Dedifferentiated amniotic fluid mesenchymal stem cell (primary cell): Measurements from ENCODE around the gene SLC2A10.

Experiments
- DNase-seq: peaks from one replicate; pipeline ENCODE4 v3.0.0-alpha.2; 2016; ENCODE audit errors: extremely low spot score

SLC2A10 gene

DNA sequence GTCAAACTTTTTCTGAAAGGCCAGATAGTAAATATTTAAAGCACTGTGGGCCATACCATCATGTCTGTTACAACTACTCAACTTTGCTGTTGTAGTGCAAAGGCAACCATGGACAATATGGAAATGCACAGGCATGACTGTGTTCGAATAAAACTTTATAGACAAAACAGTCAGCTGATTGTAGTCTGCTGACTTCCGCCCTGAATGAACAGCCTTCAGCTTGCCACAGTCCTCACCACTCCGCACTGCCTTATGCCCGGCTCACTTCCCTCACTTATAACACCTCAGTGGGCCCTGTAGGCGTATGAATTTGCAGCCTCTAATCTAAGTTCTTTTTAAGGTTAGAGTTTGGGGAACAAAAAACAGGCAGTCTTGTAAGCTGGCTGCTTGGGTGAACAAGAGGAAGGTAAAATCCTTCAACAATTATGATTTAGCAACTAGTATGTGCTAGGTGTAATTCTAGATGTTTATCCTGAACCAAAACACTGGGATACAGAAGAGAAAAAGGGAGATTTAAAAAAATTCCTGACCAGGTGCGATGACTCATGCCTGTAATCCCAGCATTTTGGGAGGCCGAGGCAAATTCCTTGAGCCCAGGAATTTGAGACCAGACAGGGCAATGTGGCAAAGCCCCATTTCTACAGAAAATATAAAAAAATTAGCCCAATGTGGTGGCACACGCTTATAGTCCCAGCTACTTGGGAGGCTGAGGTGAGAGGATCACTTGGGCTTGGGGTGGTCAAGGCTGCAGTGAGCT is 6.8 kb upstream of the SLC2A10 start:
- no peak for DNase-seq

DNA sequence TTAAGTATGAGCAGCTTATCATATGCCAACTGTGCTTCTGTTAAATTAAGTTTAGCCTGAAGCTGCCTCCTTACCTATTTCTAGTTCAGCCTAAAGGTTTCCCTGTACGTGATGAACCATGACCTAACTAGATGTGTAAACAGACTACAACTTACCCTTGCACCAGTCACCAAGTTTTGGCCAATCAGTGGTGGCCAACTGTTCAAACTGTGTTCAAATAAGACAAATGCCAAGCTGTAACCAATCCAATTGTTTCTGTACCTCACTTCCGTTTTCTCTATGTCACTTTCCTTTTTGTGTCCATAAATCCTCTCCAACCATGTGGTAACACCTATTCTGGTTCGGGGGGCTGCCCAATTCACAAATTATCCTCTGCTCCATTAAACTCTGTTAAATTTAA is 6.0 kb upstream of the SLC2A10 start:
- DNase-seq: no peak

DNA sequence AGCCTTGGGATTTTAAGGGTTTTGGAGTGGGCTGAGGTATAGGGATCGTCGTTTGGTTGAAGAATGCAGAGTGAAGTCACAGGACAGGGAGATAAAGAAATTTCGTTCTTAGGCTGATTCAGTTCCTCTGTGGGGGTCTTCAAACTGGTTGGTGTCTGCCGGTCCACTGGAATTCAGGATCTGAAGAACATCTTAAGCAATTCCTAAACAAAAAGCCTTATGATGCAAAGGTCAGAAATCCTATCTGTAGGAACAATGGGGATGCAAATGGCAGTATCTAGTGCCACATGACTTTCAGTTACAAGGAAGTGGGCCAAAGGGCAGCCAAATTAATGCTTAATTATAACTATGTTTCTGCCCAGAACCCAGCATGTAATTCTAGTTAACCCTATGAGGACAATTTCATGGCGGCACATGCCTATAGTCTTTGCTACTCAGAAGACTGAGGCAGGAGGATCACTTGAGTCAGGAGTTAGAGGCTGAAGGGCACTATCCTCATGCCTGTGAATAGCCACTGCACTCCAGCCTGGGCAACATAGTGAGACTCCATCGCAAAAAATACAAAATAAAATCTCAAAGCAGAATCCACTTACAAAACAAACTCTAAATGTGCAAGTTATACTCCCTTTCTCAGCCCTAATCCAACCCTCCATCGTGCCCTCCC is 4.6 kb upstream of the SLC2A10 start:
- DNase-seq: peak; percentile 47

DNA sequence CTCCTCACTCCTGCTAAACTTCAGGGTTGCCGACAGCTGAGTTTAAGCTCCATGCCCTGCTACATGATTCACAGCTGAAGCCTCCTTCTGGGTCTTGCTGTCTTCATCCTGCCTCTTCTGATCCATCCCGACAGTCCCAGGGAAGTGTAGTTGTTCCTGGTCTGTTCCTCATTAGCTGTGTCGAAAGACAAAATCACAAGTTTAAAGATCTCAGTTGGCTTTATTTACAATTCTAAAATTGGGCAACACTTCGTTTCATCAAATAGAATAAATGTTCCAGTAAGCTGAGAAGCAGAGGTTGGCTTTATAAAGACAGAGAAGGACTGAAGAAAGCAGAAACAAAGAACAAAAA is 4.1 kb upstream of the SLC2A10 start:
- peak; percentile 51 for DNase-seq

DNA sequence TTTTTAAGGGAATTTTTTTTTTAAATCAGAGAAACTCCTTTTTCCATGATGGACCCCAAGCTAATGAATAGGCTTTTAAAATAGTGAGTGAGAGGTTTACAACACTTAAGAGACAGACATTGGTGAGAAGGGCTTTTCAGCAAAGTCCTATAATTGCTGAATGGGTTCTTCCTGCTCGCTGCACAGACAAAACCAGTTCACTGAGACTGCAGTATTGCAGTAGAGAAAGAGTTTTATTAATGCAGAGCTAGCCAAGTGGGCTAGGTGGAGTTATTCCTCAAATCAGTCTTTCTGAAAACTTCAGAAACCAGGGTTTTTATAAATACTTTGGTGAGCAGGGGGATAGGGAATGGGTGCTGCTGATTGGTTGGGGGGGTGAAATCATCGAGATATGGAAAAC is 3.2 kb upstream of the SLC2A10 start:
- no peak for DNase-seq

DNA sequence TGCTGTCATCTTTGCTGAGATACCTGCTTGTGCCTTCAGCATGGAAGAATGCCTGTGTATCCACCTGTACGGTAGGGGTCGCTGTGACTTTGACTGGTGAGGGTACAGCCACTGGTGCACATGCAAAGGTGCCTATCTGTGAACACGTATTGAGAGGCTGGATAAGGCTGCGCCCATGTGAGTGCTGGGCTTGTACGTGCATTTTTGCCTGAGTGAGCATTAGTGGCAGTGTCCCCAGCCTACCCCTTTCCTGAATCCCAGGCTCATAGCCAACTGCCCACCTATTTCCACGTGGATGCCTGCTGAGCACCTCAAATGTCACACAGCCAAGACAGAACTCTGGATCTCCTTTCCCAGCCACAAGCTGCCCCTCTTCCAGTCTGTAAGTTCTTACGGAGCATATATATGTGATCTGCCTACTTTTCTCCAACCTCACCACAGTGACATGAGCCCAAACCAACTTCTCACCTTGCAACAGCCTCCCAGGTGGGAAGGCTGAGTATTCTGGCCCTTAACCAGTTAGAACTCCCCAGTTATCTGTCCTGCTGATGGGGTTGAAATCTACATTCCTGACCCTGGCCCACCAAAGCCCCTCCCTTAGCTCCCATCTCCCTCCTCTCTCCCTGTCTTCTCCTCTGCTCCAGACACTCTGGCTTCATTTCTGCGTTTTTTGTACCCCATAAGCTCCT is 1.1 kb upstream of the SLC2A10 start:
- DNase-seq: no peak

DNA sequence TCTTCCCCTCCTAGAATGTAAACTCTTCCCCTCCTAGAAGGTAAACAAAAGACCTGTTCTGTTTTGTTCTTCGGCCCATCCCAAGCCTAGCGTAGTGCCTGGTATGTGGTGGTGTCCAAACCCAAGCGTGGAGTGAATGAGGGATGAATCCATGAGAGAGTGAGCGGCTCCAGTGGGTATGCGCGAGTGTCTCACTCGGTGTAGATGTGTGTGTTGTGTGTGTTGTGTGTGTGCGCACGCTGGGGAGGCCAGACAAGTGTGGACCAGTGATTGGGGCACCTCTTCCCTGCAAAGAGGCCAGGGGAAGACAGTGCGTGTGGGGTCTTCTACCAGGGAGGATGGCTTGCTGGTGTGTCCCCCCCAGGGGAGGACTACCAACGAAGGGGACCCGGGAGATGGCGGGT is 392 bp upstream of the SLC2A10 start:
- no peak for DNase-seq

DNA sequence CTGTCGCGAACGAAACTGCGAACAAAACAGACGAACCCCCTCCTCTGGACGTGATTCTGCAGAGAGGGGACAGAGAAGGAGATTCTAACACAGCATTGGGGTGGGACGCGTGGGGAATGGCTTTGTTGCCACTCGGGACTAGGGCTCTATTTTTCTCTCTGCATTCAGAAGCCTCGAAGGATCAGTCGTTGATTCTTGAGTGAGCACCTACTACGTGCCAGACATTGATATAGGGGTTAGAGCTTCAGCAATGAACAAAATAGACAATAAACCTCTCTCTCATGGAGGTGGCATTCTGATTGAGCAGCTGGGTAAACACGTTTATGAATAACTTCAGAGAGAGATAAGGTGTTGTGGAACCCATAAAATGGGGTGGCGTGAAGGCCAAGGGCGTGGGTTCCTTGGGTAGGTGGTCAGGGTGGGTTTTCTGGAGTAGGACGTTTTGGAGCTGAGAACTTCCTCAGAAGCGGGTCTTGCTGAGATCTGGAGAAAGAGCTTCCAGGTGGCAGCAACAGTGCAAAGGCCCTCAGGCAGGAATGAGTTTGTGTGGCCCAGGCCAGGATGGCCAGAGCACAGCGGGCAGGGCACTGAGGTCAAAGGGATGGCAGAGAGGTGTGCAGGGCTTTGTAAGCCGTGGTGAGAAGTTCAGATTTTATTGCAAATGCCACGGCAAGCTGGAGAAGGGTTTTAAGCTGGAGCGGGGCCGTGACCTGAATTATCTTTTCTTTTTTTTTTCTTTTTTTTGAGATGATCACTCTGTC is 884 bp downstream of the SLC2A10 start:
- DNase-seq: no peak

DNA sequence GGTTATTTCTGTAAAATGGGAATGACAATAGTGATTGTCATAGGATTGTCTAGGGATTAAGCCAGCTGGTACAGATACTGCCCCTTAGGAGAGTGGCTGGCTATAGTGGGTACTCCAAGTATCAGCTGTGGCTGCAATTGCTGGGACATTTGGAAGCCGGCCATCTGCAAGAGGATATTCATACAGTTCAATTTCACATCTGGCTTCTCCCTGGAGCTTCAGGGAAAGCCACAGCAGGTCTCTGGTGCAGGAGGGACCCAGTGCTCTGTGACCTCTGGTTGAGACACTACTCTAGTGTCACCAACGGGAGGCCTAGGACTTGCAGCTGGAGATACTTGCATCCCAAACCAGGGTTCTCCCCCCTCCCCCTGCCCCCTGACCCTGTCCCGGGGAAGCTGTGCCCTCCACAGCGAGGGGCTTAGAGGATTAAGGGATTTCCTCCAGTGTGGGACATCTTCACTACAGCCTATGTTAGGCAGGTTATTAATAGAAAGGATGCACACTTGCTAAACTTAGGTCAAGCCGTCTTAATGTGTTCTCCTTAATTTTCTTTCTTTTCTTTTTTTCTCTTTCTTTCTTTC is 2.7 kb downstream of the SLC2A10 start:
- DNase-seq: no peak

DNA sequence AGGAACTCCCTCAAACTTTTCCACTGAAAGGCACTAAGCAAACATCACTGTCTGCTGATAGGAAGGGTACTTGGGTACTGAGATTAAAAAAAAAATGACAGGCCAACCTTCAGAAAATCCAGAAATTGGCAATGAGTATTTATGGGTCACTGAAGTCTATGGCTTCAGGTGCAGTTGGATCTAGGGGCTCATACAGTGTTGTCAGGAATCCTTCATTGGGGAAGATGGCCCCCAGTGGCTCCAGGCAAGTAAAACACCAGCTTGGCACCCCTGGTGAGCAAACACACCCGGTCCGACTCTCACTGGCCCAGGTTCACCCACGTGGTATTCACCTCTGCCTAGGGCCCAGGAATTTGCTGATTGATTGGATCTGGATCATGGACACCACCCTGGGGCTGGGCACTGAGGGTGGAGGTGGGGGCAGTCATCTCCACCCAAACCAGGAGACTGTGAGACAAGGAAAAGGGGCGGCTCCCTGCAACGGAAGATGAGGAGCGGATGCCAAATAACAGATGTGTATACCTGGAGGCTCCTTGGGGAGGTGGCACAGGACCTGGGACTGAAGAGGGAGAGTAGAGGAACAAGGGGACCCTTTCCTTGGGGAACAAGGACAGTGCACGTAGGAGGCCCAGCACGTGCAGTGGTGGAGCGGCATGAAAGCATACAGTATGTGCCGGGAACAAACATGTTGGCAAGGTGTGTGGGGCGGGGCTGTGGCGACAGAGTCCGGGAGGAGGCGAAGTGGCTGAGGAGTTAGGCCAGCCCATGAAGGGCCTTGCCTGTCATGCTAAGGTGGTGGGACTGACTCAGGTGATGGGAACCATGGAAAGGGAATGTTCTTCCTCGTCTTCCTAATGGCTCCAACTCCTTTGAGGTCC is 4.7 kb downstream of the SLC2A10 start:
- DNase-seq: no peak

DNA sequence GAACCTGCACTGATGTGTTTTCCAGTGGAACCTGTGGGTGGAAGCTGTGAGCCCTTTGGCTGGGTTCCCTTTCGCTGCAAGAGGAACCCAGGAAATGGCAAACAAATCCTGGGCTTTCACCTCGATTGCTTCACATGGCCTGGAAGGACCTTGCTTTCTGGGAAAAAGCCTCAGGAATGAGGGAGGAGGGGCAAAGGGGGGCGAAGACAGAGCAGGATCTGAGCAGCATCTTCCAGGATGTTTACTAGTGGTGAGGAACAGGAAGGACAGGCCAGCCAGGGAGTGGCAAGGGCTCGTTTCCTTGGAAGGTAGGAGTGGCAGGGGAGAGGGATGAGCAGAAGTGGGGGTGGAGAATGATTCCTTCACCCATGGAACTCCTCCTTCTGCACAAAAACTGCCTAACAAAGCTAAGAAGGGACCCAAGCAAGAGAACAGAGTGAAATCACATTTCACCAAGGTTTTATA is 5.9 kb downstream of the SLC2A10 start:
- peak; percentile 61 for DNase-seq

DNA sequence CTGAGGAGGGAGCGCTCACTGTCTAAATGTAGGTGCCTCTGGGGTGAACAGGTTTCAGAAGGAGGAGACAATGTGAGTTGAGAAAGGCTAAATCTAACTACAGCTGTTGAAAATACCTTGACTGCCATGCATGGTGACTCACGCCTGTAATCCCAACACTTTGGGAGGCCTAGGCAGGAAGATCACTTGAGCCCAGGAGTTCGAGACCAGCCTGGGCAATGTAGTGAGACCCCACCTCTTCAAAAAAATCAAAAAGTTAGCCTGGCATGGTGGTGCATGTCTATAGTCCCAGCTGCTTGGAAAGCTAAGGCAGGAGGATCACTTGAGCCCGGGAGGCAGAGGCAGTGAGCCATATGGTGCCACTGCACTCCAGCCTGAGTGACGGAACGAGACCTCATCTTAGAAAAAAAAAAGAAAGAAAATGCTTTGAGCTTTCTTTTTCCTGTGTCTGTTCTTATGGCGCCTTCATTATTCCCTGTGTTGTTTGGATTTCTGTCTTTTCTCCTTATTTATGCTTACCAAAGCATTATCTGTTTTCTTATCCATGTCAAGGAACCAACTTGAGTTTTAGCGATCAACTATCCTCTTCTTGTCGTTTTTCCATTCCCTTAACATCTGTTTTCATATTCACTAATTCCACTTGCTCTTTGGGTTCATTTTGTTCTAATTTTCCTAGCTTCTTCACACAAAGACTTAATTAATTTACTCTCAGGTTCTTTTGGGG is 8.5 kb downstream of the SLC2A10 start:
- DNase-seq: no peak

DNA sequence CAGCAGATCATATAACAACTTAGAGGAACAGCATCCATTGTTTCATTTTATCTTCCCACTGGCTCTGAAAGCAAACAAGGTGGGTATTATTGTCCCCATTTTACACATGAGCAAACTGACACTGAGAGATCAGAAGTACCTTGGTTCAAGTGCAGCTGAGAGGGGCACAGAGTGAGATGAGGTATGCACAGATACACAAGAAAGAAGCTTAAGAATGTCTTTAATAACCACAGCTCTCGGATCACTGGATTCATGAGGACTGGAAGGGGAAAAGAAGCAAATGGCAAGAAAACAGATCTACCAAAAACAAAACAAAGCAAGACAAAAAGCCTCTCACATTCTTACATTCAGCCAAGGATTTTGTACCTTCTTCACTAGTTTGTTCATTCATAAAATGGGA is 10.6 kb downstream of the SLC2A10 start:
- no peak for DNase-seq

DNA sequence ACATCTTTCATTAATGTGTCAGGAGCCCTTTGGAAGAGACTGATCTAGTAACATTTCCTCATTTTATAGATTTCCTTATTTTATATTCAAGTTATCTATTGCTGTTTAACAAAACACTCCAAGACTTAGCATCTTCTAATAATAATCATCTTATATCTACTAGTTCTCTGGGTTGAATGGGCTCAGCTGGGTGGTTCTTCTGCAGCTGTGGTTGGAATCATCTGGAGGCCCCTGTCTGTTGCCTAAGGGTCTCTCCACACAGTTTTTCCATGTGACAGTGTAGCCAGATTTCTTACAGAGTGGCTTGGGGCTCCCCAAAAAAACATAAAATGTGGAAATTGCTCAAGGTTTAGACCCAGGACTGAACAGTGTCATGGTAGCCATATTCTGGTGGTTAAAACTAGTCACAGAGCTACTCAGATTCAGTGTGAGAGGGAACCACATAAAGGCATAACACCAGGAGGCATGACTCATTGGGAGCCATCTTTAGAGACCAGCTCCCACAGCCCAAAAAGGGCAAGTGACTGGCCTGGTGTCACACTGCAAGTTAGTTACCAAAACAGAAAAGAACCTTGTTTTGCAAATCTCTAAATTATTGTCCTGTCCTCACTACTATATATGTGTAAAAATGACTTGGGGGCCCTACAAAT is 11.5 kb downstream of the SLC2A10 start:
- DNase-seq: no peak

DNA sequence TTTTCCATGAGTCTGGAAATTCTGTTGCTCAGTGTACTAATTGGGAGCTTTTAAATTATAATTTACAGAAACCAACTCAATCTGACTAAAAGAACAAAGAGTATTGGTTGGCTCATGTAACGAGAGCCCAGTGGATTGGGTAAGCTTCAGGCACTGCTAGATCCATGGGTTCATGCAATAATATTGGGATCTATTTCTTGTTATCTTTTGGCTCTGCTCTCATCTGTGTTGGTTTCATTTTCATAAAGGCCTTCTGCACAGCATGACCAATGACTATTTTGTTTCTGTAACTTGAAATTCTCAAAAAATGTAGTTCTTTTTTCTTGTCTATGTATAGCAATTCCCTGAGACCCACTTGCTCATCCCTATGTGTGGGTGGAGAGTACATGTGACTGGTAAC is 12.0 kb downstream of the SLC2A10 start:
- no peak for DNase-seq

DNA sequence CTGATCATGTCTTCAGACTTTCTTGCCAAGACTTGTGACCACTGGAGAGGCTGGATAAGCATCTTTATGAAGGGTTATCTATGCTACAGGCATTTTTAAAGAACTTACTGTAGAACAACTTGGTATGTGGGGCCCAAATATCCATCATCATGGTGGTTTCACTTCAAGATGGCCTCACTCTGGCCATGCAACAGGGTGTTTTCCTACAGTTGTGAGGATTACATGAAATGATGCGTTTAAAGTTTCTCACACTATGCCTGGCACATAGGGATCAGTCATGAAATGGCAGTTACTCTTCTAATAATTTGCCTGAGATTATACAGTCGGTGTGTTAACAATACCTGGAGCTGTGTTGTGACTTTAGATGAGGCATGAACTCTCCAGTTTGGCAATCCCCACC is 13.0 kb downstream of the SLC2A10 start:
- no peak for DNase-seq

DNA sequence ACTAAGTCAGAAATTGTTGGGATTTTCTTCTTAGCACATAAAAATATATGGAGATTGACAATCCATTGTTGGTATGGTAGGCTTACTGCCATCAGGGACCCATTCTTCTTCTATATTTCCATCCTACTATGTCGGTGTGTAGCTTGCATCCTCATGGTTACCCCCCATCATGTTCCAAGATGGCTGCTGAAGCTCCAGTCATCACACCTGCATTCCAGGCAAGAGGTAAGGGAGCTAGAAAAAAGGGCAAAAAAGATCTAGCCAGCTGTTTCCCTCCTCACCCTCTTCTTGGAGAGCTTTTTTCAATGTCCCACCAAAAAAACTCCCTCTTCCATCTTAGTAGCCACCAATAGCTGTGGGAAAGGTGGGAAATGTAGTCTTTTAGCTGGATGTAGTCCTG is 13.6 kb downstream of the SLC2A10 start:
- no peak for DNase-seq

DNA sequence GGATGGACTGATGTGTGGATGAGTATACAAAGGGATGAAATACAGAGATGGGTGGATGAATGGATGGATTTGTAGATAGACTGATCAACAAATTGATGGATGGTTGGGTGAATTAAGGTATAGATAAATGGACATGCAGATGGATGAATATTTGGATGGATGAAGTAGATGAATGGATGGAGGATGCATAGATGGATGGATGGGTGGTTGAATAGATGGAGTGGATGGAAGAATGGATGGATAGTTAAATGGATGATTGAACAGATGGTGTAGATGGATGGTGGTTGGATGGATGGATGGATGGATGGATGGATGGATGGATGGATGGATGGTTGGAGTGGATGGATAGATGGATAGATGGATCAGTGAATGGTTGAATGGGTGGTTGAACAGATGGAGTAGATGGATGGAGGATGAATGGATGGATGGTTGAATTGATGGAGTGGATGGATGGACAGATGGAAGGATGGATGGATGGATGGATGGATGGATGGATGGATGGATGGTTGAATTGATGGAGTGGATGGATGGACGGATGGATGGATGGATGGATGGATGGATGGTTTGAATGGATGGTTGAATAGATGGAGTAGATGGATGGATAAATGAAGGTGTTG is 15.0 kb downstream of the SLC2A10 start:
- no peak for DNase-seq
